ENCODE data around the gene OR9A4. TPM values are rescaled to one million over a fixed set of nuclear protein-coding genes. Genes with fewer than 3 reads are reported as not detected.

OR9A4 gene
- total and polyA plus RNA-seq, 2 experiments from 2014 or later: not detected

GRCh38 chr7:141915565-141915964 is 634 bp upstream of the OR9A4 start (continued):
- TF ChIP-seq ZNF462 (CRISPR knock-in tag; IDR thresholded peaks at IDR 0.05) (no peak), STAT1 (IDR thresholded peaks at IDR 0.05; ENCODE audit: unreplicated experiment) (no peak), JUNB (IDR thresholded peaks at IDR 0.05; ENCODE audit: unreplicated experiment) (no peak), POLR2AphosphoS5 (IDR thresholded peaks at IDR 0.05; ENCODE audit: low read depth) (no peak), ETS1 (IDR thresholded peaks at IDR 0.05) (no peak), ZNF331 (CRISPR knock-in tag; IDR thresholded peaks at IDR 0.05; ENCODE audit: low read depth) (no peak)

DNA sequence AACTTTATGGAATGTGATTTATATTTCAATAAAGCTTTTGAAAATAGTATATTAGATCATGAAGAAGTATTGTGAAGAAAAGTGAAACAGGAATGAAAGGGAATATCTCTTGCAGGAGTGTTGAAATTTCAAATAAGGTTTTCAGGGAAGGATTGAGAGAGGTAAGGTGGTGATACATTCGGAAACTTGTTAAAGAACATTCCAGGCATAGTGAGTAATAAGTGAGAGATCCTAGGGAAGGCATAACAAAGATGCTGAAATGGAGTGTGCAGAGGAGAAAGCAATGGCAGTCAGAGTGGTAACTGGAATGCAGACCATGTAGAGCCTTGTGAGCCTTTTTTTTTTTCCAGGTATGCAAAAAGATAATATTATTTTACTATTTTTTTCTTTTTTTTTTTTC is 4.1 kb downstream of the OR9A4 start:
- Histone ChIP-seq H3K27me3 (ENCODE audit: insufficient read depth) (no peaks in the 10 kb centered on the region), H2AFZ (no peak overlapping the region), H3K27ac (ENCODE audit: low read depth) (no peak overlapping the region), H3K9me2 (ENCODE audit: insufficient read depth) (0 out of 2 replicates have a peak, but pooled peaks cover 3% of the 10 kb centered on the region), H3K79me2 (replicated peaks; ENCODE audit: insufficient read depth) (no peaks in the 10 kb centered on the region), H4K20me1 (replicated peaks; ENCODE audit: insufficient read depth) (no peaks in the 10 kb centered on the region), H3K4me3 (no peak overlapping the region), H3F3A (replicated peaks; ENCODE audit: low read depth) (no peaks in the 10 kb centered on the region), H3K4me1 (ENCODE audit: insufficient read depth) (no peaks in the 10 kb centered on the region), H3K4me2 (no peak overlapping the region), H3K36me3 (ENCODE audit: insufficient read depth) (no peaks in the 10 kb centered on the region)
- peaks cover 3% of the 10 kb centered on the region; the same call in 2 of the 3 replicates for H3K9me3 Mint-ChIP-seq
- ATAC-seq: no peak
- H3K4me3 Mint-ChIP-seq: no peak overlapping the region
- no peak for DNase-seq (ENCODE audit: low spot score)
- H3K27me3 Mint-ChIP-seq (ENCODE audit: insufficient read depth, low read depth, poor library complexity): no peaks in the 10 kb centered on the region
- no peaks in the 10 kb centered on the region; the same call in 2 of the 3 replicates for H3K4me1 Mint-ChIP-seq
- no peak overlapping the region for H3K27ac Mint-ChIP-seq
- peaks cover 2% of the 10 kb centered on the region; the same call in 1 of the 3 replicates for H3K36me3 Mint-ChIP-seq (ENCODE audit: low read depth)
- no peak for TF ChIP-seq STAT1 (IDR thresholded peaks at IDR 0.05; ENCODE audit: unreplicated experiment)
- no peak for TF ChIP-seq ETS1 (IDR thresholded peaks at IDR 0.05)
- TF ChIP-seq NANOG (IDR thresholded peaks at IDR 0.05; ENCODE audit: borderline replicate concordance): no peak
- TF ChIP-seq CREB1 (CRISPR knock-in tag; IDR thresholded peaks at IDR 0.05; ENCODE audit: low read depth): no peak

Data from GM23338 (cell line).